HepG2 (cell line): ENCODE measurements around the gene PTPRD.

Experiments
- CTCF ChIP-seq: sonication (generic); formaldehyde crosslinking; IDR thresholded peaks from 2 replicates; pipeline ENCODE4 v1.5.0; 2020; ENCODE audit warnings: mild to moderate bottlenecking, missing genetic modification reagents, moderate library complexity
- GATAD2A ChIP-seq: IDR thresholded peaks from 2 replicates; pipeline ENCODE4 v1.6.1; 2016
- KAT8 ChIP-seq: IDR thresholded peaks from 2 replicates; pipeline ENCODE4 v1.6.1; 2016; ENCODE audit warnings: missing genetic modification reagents, missing compliant biosample characterization
- POLR2AphosphoS5 ChIP-seq: IDR thresholded peaks from 2 replicates; pipeline ENCODE4 v1.6.1; 2012; ENCODE audit warnings: low read depth, low read length
- RAD21 ChIP-seq: fragments of 450-650 bp; formaldehyde crosslinking; IDR thresholded peaks from 2 replicates; pipeline ENCODE4 v1.5.0; 2020; ENCODE audit warnings: mild to moderate bottlenecking
- RAD51 ChIP-seq: fragments of 450-650 bp; IDR thresholded peaks from 2 replicates; pipeline ENCODE4 v1.6.1; 2016; ENCODE audit warnings: borderline replicate concordance
- SP4 ChIP-seq: sonication (generic); formaldehyde crosslinking; IDR thresholded peaks from 2 replicates; pipeline ENCODE4 v1.8.1; 2023; ENCODE audit warnings: mild to moderate bottlenecking, missing genetic modification reagents
- ZNF274 ChIP-seq: sonication (generic); formaldehyde crosslinking; IDR thresholded peaks from 2 replicates; pipeline ENCODE4 v1.5.1; 2020; ENCODE audit warnings: mild to moderate bottlenecking, missing genetic modification reagents

- TF ChIP-seq SP4 (CRISPR knock-in tag) (no peak), CTCF (CRISPR knock-in tag) (no peak), RAD51 (no peak), ZNF274 (CRISPR knock-in tag) (no peak), KAT8 (CRISPR knock-in tag) (no peak), GATAD2A (CRISPR knock-in tag) (no peak), POLR2AphosphoS5 (no peak), RAD21 (CRISPR knock-in tag) (no peak)
These were observed 2344.5 kb downstream of the PTPRD start for GRCh38 chr9:8268216-8268878.
